ENCODE results near the gene RBM38.

RBM38 gene

GRCh38 chr20:57364451-57364850, 26.7 kb upstream of the RBM38 start:
- Histone ChIP-seq H3K27ac (ENCODE audit: low read length) (no peak overlapping the region), H3K36me3 (replicated peaks; ENCODE audit: insufficient read depth, low read length) (peaks cover 17% of the 10 kb centered on the region; the same call in 1 of the 2 replicates), H3K79me2 (ENCODE audit: low read length) (peaks cover 36% of the 10 kb centered on the region), H3K4me1 (ENCODE audit: low read length) (no peaks in the 10 kb centered on the region), H3K9me3 (replicated peaks; ENCODE audit: insufficient read depth, low read length) (no peaks in the 10 kb centered on the region), H2AFZ (ENCODE audit: low read length) (no peak overlapping the region), H3K4me3 (ENCODE audit: low read length) (no peak overlapping the region), H3K4me2 (ENCODE audit: low read depth, low read length) (no peak overlapping the region), H3K27me3 (replicated peaks; ENCODE audit: insufficient read depth, low read length) (no peaks in the 10 kb centered on the region), H3F3A (ENCODE audit: insufficient read depth, low read length) (no peaks in the 10 kb centered on the region), H4K20me1 (ENCODE audit: insufficient read depth, low read length) (no peaks in the 10 kb centered on the region), H3K9ac (ENCODE audit: low read length) (no peak overlapping the region), H3K9me2 (replicated peaks; ENCODE audit: insufficient read depth, low read length) (no peaks in the 10 kb centered on the region)
- DNase-seq: no peak
- no peak for TF ChIP-seq EZH2 (optimal IDR thresholded peaks at IDR 0.05; ENCODE audit: low read depth, low read length)
- TF ChIP-seq CTCF (IDR thresholded peaks at IDR 0.05; ENCODE audit: low read length): no peak
- TF ChIP-seq EZH2phosphoT487 (IDR thresholded peaks at IDR 0.05; ENCODE audit: low read length): no peak

GRCh38 chr20:57369596-57369995, 21.6 kb upstream of the RBM38 start:
- no peak overlapping the region for H3K4me2 ChIP-seq (ENCODE audit: low read depth, low read length)
- no peaks in the 10 kb centered on the region for H3K9me3 ChIP-seq (replicated peaks; ENCODE audit: insufficient read depth, low read length)
- no peak overlapping the region for H3K4me3 ChIP-seq (ENCODE audit: low read length)
- no peak overlapping the region for H2AFZ ChIP-seq (ENCODE audit: low read length)
- no peaks in the 10 kb centered on the region for H4K20me1 ChIP-seq (ENCODE audit: insufficient read depth, low read length)
- TF ChIP-seq EZH2phosphoT487 (IDR thresholded peaks at IDR 0.05; ENCODE audit: low read length): no peak
- no peak for TF ChIP-seq EZH2 (optimal IDR thresholded peaks at IDR 0.05; ENCODE audit: low read depth, low read length)
- no peak for TF ChIP-seq CTCF (IDR thresholded peaks at IDR 0.05; ENCODE audit: low read length)
- H3K4me1 ChIP-seq (ENCODE audit: low read length): no peaks in the 10 kb centered on the region
- H3K27me3 ChIP-seq (replicated peaks; ENCODE audit: insufficient read depth, low read length): no peaks in the 10 kb centered on the region
- DNase-seq: no peak
- H3K9me2 ChIP-seq (replicated peaks; ENCODE audit: insufficient read depth, low read length): no peaks in the 10 kb centered on the region
- peaks cover 19% of the 10 kb centered on the region; the same call in 1 of the 2 replicates for H3K36me3 ChIP-seq (replicated peaks; ENCODE audit: insufficient read depth, low read length)
- no peak overlapping the region for H3K27ac ChIP-seq (ENCODE audit: low read length)
- H3K9ac ChIP-seq (ENCODE audit: low read length): no peak overlapping the region
- no peaks in the 10 kb centered on the region for H3F3A ChIP-seq (ENCODE audit: insufficient read depth, low read length)
- peaks cover 46% of the 10 kb centered on the region for H3K79me2 ChIP-seq (ENCODE audit: low read length)

DNA sequence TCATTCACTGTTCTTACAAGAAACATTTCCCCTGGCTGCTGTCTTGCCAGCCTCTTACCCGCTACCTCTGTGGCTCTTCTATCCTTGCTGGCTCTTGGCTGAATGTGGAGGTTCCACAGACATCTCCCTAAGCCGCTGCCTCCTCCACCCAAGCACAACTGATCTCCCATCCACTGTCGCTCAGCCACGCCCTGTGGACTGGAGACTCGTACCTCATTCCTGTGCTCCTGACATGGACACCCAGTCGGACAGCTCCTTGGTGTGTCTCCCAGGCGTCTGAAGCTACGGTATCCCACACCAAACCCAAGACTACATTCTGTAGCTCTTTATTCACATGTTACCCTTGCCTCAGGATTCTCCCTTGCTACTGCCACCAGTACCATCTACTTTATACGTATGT, 20.9 kb upstream of the RBM38 start:
- no peaks in the 10 kb centered on the region for H3K9me3 ChIP-seq (replicated peaks; ENCODE audit: insufficient read depth, low read length)
- TF ChIP-seq EZH2phosphoT487 (IDR thresholded peaks at IDR 0.05; ENCODE audit: low read length): no peak
- TF ChIP-seq CTCF (IDR thresholded peaks at IDR 0.05; ENCODE audit: low read length): no peak
- no peak for TF ChIP-seq EZH2 (optimal IDR thresholded peaks at IDR 0.05; ENCODE audit: low read depth, low read length)
- H3K4me3 ChIP-seq (ENCODE audit: low read length): no peak overlapping the region
- H3F3A ChIP-seq (ENCODE audit: insufficient read depth, low read length): no peaks in the 10 kb centered on the region
- H3K36me3 ChIP-seq (replicated peaks; ENCODE audit: insufficient read depth, low read length): peaks cover 19% of the 10 kb centered on the region; the same call in 1 of the 2 replicates
- H3K27ac ChIP-seq (ENCODE audit: low read length): no peak overlapping the region
- no peak overlapping the region for H2AFZ ChIP-seq (ENCODE audit: low read length)
- no peaks in the 10 kb centered on the region; the same call in 1 of the 2 replicates for H4K20me1 ChIP-seq (ENCODE audit: insufficient read depth, low read length)
- H3K9me2 ChIP-seq (replicated peaks; ENCODE audit: insufficient read depth, low read length): no peaks in the 10 kb centered on the region
- H3K9ac ChIP-seq (ENCODE audit: low read length): no peak overlapping the region
- H3K79me2 ChIP-seq (ENCODE audit: low read length): peaks cover 46% of the 10 kb centered on the region
- no peaks in the 10 kb centered on the region for H3K4me1 ChIP-seq (ENCODE audit: low read length)
- no peak for DNase-seq
- H3K4me2 ChIP-seq (ENCODE audit: low read depth, low read length): no peak overlapping the region
- no peaks in the 10 kb centered on the region for H3K27me3 ChIP-seq (replicated peaks; ENCODE audit: insufficient read depth, low read length)
